GM19240 (cell line): ENCODE measurements around the gene MORN3.
A peak's percentile ranks its signal among the peaks of the same experiment; 100 is the strongest.
"Not testable (repeated sequence)": the region's sequence is repeated elsewhere in the genome, so short reads cannot be mapped to it uniquely, and the experiment has no call there.

Source experiments
- DNase-seq: peaks from one replicate; pipeline ENCODE4 v3.0.0; 2011; ENCODE audit warnings: low spot score; ENCODE audit not compliant: insufficient read length

The MORN3 gene, protein sequence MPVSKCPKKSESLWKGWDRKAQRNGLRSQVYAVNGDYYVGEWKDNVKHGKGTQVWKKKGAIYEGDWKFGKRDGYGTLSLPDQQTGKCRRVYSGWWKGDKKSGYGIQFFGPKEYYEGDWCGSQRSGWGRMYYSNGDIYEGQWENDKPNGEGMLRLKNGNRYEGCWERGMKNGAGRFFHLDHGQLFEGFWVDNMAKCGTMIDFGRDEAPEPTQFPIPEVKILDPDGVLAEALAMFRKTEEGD

DNA sequence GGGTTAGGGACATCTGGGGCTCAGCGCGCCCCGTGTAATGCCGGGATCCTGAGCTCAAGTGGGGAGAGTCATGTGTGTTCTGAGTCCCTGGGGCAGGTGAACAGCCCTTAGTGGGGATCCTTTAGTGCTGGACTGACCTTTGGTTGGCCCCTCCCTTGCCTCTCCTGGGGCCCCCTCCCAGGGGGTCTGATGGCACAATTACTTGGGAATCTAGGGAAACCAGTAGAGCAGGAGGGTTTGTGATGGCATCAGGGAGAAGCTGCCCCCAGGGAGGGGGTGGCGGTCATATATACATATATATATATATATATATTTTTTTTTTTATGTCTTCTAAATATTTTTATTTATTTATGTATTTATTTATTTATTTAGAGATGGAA, at the start of gene MORN3:
TSS of gene MORN3 (minus strand) at position 134 of the 380 bp plus-strand sequence. CDS start 171 bp downstream, outside the sequence.
- DNase-seq = no peak

DNA sequence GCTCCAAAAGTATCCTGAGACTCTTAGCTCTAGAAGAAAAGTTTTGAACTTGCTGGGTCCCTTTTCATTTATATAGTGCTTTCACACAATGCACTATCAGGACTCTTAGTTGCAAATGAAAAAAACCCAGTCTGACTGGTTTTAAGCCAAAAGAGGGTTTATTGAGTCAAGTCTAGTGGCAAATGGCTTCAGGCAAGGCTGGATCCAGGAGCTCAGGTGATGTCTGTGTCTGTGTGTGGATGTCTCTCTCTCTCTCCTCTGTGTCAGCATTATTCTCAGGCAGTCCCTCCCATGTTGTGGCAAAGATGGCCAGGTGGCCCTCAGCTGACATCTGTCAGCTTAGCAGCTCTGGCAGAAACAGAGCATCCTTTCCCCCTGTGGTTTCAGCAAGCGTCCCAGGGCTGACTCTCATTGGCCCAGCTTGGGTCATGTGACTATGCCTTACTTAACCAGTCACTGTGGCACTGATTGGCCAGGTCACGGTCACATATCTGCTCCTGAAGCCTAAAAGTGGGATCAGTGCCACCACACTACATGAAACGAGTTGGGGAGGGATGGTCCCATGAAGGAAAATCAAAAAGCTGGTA, 49.3 kb upstream of the MORN3 start:
- no peak for DNase-seq

DNA sequence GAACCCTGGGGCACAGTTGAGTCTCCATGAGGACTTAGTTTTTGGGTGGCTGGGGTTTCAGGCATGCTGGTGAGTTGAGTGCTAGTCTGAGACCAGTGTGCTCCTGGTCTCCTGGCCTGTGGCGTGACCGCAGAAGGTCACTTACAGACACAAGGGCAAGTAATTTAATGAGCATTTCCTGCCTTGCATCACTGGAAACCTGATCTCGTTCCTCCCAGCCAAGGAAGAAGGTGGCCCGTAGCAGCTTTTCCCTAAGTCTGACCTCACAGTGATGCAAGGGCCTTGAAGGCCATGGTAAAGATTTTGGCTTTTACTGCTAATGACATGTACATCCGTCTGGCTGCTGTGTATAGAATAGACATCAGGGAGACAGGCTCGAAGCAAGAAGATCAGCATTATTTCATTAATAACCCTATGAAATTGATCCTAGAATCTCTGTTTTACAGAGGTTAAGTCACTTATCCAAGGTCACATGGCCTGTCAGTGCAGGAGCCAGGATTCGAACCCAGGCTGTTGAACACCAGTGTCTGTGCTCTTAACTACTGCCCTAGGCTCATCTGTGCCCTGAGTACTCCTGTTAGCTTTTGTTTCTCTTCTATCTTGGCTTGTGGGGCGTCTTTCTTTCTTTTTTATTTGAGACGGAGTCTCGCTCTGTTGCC, 47.7 kb upstream of the MORN3 start:
- DNase-seq = no peak

DNA sequence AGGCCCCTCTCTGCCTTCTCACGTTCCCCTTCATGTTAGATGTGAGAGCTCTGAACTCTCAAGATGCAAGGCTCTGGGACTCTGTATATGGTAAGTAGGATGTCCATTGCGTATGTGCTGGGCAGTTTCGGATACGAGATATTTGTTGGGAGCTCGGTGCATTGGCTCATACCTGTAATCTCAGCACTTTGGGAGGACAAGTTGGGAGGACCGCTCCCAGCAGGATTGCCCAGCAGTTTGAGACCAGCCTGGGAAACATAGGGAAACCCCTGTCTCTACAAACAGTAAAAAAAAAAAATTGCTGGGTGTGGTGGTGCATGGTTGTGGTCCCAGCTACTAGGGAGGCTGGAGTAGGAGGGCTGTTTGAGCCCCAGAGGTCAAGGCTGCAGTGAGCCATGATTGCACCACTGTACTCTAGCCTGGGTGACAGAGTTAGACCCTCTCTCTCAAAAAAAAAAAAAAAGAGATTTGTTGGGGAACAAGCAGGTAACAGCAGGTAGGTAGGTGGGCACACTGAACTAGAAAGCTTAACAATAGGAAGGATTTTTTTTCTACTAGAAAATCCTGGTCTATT, 46.5 kb upstream of the MORN3 start:
- no peak for DNase-seq

DNA sequence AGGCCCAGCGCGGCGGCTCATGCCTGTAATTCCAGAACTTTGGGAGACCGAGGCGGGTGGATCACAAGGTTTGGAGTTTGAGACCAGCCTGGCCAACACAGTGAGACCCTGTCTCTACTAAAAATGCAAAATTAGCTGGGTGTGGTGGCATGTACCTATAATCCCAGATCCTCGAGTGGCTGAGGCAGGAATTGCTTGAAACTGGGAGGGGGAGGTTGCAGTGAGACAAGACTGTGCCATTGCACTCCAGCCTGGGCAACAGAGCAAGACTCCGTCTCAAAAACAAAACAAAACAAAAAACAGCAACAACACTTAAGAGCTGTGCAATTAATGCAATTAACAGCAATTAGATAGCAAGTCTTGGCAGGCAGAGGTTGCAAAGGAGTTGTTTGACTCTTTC, 45.6 kb upstream of the MORN3 start:
- DNase-seq = not testable (repeated sequence)

DNA sequence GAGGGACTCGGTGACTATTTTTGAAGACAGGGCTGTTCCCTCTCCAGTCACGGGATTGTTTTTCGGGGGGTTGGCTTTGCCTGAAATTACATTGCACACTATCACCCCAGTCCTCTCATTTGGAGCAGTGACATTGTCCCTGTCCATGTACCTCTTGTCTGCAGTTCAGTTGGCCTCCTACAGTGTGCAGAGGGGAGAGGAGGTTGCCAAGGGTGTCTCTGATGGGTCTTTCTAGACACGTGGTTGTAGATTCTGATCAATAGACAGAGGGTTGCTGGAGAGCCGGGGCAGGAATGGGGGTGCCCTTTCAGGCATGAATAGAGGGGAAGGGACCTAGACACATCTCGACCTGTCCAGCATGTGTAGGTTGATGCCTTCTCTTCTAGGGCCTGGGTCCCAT, 44.3 kb upstream of the MORN3 start:
- no peak for DNase-seq

DNA sequence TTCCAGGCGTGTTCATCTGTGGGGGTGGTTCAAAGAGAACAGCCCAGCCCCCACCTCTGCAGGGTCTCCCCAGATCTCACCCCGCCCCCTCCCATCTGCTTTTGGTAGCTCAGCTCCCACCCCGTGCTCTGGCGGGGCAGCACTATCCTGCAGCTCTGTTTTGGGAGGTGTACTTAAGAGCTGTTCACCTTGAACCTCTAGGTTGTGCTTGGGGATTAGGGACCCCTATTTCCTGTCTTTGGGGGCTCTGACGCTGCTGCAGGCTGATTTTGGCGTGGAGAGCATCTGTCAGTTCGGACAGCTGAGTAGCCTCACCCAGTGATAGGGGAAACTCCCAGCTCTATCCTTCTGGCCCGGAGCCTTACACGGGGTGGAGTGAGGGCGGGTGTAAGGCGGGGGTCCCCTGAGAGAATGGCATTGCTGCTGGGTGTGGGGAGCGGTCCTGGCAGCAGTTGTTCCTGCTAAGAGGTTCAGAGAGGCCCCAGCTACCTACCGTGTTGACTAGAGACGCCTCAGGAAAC, 43.9 kb upstream of the MORN3 start:
- DNase-seq = no peak

DNA sequence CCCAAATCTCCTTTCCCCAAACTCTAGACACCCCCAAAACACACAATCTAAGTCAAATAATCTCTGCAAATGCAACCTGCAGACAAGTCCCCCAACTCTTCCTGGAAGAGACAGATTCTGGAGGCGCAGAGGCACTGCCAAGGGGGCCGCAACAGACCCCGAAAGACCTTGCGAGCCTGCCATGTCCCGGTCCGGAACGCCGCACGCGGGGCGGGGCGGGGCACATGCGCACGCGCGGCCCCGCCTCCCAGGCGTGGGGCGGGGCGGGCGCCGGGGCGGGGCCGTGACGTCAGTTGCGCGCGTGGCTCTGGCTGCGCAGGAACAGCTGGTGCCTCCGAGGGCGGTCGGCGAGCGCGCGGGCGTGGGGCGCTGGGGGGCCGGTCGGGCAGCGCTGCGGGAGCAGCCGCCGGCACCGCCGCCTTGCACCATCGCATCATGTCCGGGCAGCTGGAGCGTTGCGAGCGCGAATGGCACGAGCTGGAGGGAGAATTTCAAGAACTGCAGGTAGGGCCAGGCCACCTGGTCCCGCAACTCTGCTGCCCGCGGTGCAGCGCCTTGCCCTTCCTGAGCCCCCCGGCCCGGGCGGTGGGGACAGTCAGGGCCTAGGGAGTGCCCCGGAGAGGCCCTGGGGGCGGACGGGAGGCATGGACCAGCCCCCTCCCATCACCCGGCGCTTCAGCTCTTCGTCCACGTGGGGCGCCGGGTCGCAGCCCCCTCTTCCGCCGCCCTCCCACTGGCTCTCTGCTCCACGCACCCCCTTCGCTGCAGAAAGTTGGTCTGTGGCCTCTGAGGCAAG, 43.2 kb upstream of the MORN3 start, which contains the start of gene TMEM120B:
TSS of gene TMEM120B (plus strand) at position 292 of the 796 bp plus-strand sequence. CDS start at position 436, 144 bp downstream.
- peak; percentile 51 for DNase-seq

DNA sequence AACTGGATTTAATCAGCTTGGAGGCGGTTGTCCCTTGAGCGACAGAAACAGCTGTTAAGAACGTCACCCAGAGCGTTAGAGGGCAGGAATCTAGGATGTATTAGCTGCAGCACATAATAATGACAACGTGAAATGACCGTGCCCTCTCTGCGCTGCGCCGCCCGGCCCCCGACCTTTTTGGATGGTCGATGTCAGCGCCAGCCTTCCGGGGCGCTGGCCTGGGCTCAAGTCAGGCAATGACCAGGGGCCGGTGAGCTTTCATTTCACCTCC, 42.7 kb upstream of the MORN3 start:
- no peak for DNase-seq

DNA sequence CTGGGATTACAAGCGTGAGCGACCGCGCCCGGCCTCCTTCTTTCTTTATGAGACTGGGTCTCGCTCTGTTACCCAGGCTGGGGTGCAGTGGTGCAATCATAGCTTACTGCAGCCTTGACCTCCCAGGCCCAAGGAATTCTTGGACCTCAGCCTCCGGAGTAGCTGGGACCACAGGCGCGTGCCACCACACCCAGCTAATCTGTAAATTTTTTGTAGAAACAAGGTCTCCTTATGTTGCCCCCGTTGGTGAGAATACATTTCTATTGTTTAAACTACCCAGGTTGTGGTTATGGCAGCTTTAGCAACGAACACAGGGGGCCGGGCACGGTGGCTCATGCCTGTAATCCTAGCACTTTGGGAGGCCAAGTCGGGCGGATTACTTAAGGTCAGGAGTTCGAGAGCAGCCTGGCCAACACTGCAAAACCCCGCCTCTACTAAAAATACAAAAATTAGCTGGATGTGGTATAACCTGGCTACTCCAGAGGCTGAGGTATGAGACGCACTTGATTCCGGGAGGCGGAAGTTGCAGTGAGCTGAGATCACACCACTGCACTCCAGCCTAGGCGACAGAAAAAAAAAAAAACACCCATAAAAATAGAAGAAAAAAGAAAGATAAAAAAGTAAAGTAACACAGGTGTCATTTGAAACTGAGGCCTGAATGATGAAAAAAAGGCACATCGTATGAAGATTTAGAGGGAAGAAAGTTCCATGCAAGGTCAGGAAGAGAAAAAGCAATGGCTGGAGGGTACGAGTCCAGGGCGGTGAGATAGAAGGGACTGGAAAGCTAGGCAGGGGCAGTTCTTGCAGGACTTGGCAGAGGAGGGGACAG, 42.1 kb upstream of the MORN3 start:
- no peak for DNase-seq

DNA sequence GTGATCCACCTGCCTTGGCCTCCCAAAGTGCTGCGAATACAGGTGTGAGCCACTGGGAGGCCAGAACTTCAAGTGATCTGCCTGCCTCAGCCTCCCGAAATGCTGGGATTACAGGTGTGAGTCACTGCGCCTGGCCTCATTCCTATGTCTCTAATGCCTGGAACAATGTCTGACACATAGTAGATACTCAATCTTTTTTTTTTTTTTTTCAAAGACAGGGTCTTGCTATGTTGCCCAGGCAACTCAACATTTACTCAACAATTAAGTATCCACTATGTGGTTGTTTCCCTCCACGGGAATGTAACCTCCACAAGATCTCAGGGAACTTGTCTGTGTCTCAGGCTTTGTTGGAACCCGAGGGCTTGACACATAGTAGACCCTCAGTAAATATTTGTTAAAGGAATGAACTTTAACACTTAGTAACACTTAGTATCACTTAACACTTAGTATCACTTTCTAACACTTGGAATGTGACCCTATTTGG, 40.1 kb upstream of the MORN3 start:
- no peak for DNase-seq

DNA sequence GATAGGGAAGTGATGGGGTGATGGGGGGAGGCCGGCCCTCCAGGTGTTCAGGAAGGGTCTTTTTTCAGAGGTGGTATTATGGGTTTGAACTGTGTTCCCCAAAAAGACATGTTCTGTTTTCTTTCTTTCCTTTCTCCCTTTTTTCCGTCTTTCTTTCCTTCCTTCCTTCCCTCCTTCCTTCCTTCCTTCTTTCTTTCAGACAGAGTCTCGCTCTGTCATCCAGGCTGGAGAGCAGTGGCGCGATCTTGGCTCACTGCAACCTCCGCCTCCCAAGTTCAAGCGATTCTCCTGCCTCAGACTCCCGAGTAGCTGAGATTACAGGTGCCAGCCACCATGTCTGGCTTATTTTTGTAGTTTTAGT, 39.6 kb upstream of the MORN3 start:
- not testable (repeated sequence) for DNase-seq

DNA sequence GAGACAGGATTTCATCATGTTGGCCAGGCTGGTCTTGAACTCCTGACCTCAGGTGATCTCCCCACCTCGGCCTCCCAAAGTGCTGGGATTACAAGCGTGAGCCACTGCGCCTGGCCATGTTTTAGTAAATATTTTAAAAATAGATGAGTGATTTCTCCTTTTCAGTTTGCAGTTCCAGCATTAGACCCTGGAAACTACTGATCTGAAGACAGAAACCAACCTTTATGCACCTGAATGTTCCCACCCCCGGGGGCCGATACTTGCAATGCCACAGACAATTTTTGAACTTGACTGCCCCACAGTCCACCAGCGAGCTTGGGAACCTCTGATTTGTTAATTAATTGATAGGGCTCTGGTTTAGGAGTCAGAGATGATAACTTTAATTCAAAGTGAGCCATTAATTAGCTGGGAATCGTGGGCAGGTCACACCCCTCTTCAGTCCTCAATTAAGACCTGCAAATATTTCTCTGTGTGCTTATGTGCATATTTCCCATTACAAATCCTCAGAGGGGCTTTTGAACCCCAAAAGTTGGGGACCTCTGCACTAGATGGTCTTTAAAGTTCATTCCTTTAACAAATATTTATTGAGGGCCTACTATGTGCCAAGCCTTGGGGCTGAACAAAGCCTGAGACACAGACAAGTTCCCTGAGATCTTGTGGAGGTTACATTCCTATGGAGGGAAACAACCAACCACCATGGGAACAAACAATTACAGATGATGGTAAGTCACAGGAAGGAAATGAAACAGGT, 39.0 kb upstream of the MORN3 start:
- DNase-seq = no peak

DNA sequence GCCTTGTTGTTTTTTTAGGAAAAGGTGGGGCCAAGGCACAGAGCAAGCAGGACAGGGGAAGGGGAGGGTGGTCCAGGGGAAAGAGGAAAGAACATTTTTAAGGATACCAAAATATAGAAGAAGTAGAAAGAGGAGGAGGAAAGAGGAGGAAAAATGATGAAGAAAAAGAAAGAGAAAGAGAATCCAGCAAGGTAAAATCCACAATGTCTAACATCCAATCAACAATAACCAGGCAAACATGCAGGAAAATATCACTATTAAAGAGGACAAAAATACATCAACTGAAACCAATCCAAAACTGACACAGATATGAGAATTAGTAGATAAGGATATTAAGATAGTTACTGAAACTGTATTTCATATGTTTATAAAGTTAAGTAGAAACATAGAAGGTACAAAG, 36.1 kb upstream of the MORN3 start:
- no peak for DNase-seq

DNA sequence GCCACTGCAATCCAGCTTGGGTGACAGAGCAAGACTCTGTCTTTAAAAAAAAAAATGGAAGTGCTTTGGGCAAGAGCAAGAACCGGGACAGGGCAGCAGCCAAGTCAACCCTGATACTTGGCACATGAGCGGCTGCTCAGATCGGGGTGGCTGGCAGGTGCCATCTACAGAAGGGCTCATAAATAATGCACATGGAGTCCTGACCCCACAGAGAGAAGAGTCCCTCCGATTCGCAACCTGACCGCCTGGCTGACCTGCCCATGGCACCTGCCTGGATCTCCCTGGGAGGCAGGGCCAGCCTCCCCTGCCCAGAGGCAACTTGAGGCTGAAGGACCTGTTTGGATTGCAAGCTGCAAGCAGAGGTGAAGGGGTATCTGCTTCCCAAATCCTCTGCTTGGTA, 33.5 kb upstream of the MORN3 start:
- no peak for DNase-seq

DNA sequence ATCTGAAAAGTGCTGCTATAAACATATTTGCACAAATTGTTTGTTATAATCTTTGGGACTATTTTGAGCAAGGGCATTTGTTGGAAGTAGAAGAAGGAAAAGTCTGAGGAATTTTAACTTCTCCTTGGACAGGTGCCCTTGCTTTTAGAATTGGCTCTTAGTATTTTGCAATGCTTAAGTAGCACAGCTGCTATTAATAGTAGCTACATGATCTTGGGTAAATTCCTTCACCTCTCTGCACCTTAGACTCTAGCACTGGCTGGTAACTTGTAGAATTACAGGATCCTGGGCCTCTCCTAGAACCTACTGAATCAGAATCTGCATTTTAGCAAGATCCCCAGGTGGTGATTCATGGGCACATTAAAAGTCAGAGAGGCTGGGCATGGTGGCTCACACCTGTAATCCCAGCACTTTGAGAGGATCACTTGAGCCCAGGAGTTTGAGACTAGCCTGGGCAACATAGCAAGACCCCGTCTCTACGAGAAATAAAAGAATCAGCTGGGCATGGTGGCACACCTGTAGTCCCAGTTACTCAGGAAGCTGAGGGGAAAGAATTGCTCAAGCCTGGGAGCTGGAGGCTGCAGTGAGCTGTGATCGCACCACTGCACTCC, 32.3 kb upstream of the MORN3 start:
- no peak for DNase-seq

DNA sequence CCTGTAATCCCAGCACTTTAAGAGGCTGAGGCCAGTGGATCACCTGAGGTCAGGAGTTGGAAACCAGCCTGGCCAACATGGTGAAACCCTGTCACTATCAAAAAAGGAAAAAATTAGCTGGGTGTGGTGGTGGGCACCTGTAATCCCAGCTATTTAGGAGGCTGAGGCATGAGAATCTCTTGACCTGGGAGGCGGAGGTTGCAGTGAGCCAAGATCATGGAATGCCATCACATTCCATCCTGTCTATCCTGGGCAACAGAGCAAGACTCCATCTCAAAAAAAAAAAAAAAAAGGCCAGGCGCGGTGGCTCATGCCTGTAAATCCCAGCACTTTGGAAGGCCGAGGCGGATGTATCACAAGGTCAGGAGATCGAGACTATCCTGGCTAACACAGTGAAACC, 28.4 kb upstream of the MORN3 start:
- DNase-seq = not testable (repeated sequence)

DNA sequence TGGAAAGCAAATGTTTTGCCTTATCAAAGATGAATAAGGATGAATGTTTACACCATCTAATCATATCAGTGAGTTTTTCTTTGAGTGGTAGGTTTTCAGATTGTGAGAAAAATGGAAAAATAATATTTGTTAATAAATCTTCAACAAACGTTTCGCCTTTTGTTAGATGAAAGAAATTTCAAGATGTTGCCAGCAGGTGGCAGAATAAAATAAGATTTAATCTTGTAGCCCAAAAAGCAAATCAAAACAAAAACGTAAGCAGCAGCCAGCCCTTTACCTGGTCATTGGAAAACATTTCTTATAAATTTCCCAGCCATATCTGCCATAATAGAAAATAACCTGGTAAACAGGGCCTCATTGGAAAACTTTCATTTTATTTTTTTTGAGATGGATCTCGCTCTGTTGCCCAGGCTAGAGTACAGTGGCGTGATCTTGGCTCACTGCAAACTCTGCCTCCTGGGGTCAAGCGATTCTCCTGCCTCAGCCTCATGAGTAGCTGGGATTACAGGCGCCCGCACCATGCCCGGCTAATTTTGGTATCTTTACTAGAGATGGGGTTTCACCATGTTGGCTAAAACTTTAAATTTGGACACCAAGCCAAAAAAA, 27.7 kb upstream of the MORN3 start:
- DNase-seq = no peak

DNA sequence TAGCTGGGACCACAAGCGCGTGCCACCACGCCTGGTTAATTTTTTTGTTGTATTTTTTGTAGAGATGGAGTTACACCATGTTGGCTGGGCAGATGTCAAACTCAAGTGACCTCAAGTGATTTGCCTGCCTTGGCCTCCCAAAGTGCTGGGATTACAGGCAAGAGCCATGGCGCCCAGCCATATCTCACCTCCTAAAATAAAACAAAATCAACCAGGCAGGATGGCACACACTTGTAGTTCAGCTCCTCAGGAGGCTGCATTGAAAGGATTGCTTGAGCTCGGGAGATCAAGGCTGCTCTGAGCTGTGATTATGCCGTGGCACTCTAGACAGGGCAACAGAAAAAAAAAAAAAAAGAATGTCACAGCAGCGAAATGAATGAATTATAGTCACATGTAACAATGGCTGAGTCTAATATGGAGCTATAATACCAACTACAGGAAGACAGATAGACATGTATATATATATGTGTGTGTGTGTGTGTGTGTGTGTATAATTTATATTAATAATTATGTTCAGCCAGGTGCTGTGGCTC, 23.8 kb upstream of the MORN3 start:
- DNase-seq = no peak
